ENCODE results near the gene SERTAD2.

DNA sequence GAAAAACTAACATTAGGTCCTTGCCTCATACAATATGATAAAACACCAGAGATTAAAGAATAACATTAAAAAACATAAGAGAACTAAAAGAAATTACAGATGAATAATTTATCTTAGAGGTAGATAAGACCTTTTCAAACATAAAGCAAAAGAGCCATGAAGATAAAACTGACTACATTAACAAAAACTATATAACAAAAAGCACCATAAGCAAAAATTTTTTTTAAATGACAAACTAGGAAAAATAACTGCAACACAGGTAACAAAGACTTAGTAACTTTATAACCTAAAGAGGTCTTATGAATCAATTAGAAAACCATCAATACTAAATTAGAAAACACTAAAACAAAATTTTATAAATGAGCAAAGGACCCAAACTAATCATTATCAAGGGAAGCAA is 16.3 kb upstream of the SERTAD2 start:
- TF ChIP-seq, protein P1, sequence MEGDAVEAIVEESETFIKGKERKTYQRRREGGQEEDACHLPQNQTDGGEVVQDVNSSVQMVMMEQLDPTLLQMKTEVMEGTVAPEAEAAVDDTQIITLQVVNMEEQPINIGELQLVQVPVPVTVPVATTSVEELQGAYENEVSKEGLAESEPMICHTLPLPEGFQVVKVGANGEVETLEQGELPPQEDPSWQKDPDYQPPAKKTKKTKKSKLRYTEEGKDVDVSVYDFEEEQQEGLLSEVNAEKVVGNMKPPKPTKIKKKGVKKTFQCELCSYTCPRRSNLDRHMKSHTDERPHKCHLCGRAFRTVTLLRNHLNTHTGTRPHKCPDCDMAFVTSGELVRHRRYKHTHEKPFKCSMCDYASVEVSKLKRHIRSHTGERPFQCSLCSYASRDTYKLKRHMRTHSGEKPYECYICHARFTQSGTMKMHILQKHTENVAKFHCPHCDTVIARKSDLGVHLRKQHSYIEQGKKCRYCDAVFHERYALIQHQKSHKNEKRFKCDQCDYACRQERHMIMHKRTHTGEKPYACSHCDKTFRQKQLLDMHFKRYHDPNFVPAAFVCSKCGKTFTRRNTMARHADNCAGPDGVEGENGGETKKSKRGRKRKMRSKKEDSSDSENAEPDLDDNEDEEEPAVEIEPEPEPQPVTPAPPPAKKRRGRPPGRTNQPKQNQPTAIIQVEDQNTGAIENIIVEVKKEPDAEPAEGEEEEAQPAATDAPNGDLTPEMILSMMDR (conservative IDR thresholded peaks at IDR 0.05; ENCODE audit: low read depth, low read length) = no peak
- TF ChIP-seq, protein P2, sequence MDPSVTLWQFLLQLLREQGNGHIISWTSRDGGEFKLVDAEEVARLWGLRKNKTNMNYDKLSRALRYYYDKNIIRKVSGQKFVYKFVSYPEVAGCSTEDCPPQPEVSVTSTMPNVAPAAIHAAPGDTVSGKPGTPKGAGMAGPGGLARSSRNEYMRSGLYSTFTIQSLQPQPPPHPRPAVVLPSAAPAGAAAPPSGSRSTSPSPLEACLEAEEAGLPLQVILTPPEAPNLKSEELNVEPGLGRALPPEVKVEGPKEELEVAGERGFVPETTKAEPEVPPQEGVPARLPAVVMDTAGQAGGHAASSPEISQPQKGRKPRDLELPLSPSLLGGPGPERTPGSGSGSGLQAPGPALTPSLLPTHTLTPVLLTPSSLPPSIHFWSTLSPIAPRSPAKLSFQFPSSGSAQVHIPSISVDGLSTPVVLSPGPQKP (IDR thresholded peaks at IDR 0.05; ENCODE audit: borderline replicate concordance, low read depth, low read length) = no peak
- TF ChIP-seq CEBPB (IDR thresholded peaks at IDR 0.05; ENCODE audit: low read depth, low read length) (no peak), POLR2A (IDR thresholded peaks at IDR 0.05; ENCODE audit: low read depth, low read length) (no peak), RAD21 (IDR thresholded peaks at IDR 0.05; ENCODE audit: low read length) (no peak), SMC3 (IDR thresholded peaks at IDR 0.05; ENCODE audit: low read depth, low read length) (no peak), MXI1 (IDR thresholded peaks at IDR 0.05; ENCODE audit: borderline replicate concordance, low read depth, low read length) (no peak), FOS (IDR thresholded peaks at IDR 0.05; ENCODE audit: low read depth, low read length) (no peak), NFE2L2 (IDR thresholded peaks at IDR 0.05; ENCODE audit: low read depth, low read length) (no peak)
